CD14-positive monocyte (primary cell): ENCODE results near the gene LRP1B. TPM values are rescaled to one million over a fixed set of nuclear protein-coding genes. Genes with fewer than 3 reads are reported as not detected.

Experiments used
- DNase-seq, 3 donors: peaks; one replicate each; pipeline ENCODE4 v3.0.0-alpha.2; 2011 to 2022
- H2AFZ ChIP-seq: 2 replicates; pipeline ENCODE4 v1.6.0; 2012; ENCODE audit warnings: mild to moderate bottlenecking, low read depth, low read length, inconsistent platforms; ENCODE audit not compliant: insufficient read depth, poor library complexity, severe bottlenecking
- H3K27ac ChIP-seq, 2 donors: 1 replicate in 1 of 2; 2 replicates in 1 of 2; pipeline ENCODE4 v1.5.1; 2012 to 2013; ENCODE audit warnings: low read length in 2 of 2, control low read depth in 1 of 2, inconsistent platforms in 1 of 2, low read depth in 1 of 2, mild to moderate bottlenecking in 1 of 2
- H3K27me3 ChIP-seq, 2 donors: one replicate each; pipeline versions ENCODE4 v1.6.0 to v1.6.1; 2011 to 2013; ENCODE audit warnings: low read length in 2 of 2; ENCODE audit not compliant: control insufficient read depth in 2 of 2, insufficient read depth in 2 of 2
- H3K36me3 ChIP-seq, 2 donors: replicated peaks in 1 of 2; 1 replicate in 1 of 2; 2 replicates in 1 of 2; pipeline versions ENCODE4 v1.5.1 to v1.6.1; 2012 to 2013; ENCODE audit warnings: low read length in 2 of 2, control low read depth in 1 of 2, inconsistent platforms in 1 of 2, mild to moderate bottlenecking in 1 of 2; ENCODE audit not compliant: insufficient read depth in 2 of 2, control insufficient read depth in 1 of 2
- H3K4me1 ChIP-seq, 2 donors: 1 replicate in 1 of 2; 2 replicates in 1 of 2; pipeline versions ENCODE4 v1.5.1 to v1.6.1; 2012 to 2013; ENCODE audit warnings: low read length in 2 of 2, control low read depth in 1 of 2, inconsistent platforms in 1 of 2, mild to moderate bottlenecking in 1 of 2, moderate library complexity in 1 of 2; ENCODE audit not compliant: insufficient read depth in 2 of 2, control insufficient read depth in 1 of 2
- H3K4me2 ChIP-seq: replicated peaks from 2 replicates; pipeline ENCODE3; 2012; ENCODE audit warnings: low read length, moderate library complexity, mild to moderate bottlenecking; ENCODE audit not compliant: poor library complexity, severe bottlenecking; ENCODE audit errors: extremely low read depth
- H3K4me3 ChIP-seq, 3 experiments: fragments of 200-600 bp in 1 of 3; sonication (generic) in 1 of 3; replicated peaks in 1 of 3; 1 replicate in 2 of 3; 2 replicates in 1 of 3; pipeline ENCODE4 v1.5.1; 2011 to 2013; ENCODE audit warnings: low read length in 3 of 3, mild to moderate bottlenecking in 3 of 3, control low read depth in 2 of 3, low read depth in 2 of 3, inconsistent platforms in 1 of 3, moderate library complexity in 1 of 3
- H3K79me2 ChIP-seq: 2 replicates; pipeline ENCODE4 v1.6.0; 2012; ENCODE audit warnings: mild to moderate bottlenecking, control low read depth, inconsistent platforms, low read length, moderate library complexity; ENCODE audit not compliant: insufficient read depth
- H3K9ac ChIP-seq: 2 replicates; pipeline ENCODE4 v1.6.0; 2017; ENCODE audit warnings: low read length, mild to moderate bottlenecking; ENCODE audit not compliant: insufficient read depth, poor library complexity, severe bottlenecking
- H3K9me3 ChIP-seq, 2 donors: replicated peaks in 1 of 2; 1 replicate in 1 of 2; 2 replicates in 1 of 2; pipeline versions ENCODE4 v1.5.1 to v1.6.1; 2012 to 2013; ENCODE audit warnings: low read length in 2 of 2, control low read depth in 1 of 2; ENCODE audit not compliant: control insufficient read depth in 1 of 2, insufficient read depth in 1 of 2
- H4K20me1 ChIP-seq: 2 replicates; pipeline ENCODE4 v1.6.0; 2012; ENCODE audit warnings: mild to moderate bottlenecking, low read length, control low read depth, moderate library complexity; ENCODE audit not compliant: insufficient read depth
- H3K27ac Mint-ChIP-seq, 7 donors: one replicate each; pipeline ENCODE4 v1.8.0; 2020; ENCODE audit warnings: mild to moderate bottlenecking in 7 of 7, mixed read lengths in 7 of 7, moderate library complexity in 6 of 7, inconsistent platforms in 2 of 7
- H3K27me3 Mint-ChIP-seq, 3 donors: one replicate each; pipeline ENCODE4 v1.8.0; 2021 to 2022; ENCODE audit warnings: low read depth in 3 of 3, mild to moderate bottlenecking in 3 of 3, mixed read lengths in 3 of 3, moderate library complexity in 3 of 3, inconsistent platforms in 1 of 3
- H3K36me3 Mint-ChIP-seq, 2 donors: one replicate each; pipeline ENCODE4 v1.8.0; 2020; ENCODE audit warnings: mixed read lengths in 2 of 2, inconsistent platforms in 1 of 2, mild to moderate bottlenecking in 1 of 2
- H3K4me1 Mint-ChIP-seq: one replicate; pipeline ENCODE4 v1.8.0; 2020; ENCODE audit warnings: mild to moderate bottlenecking, mixed read lengths
- H3K4me3 Mint-ChIP-seq, 2 donors: one replicate each; pipeline ENCODE4 v1.8.0; 2020; ENCODE audit warnings: mild to moderate bottlenecking in 2 of 2, mixed read lengths in 2 of 2, moderate library complexity in 1 of 2
- H3K9me3 Mint-ChIP-seq, 7 donors: one replicate each; pipeline ENCODE4 v1.8.0; 2020 to 2022; ENCODE audit warnings: mixed read lengths in 7 of 7, mild to moderate bottlenecking in 6 of 7, moderate library complexity in 6 of 7, inconsistent platforms in 2 of 7
- WGBS: methylation state at CpG from one replicate; pipeline ENCODE4 v1.1.5; 2013; ENCODE audit warnings: missing lambda C conversion rate; ENCODE audit not compliant: insufficient coverage; 5-methylcytosine and 5-hydroxymethylcytosine counted together
- intact Hi-C, 2 donors: fragments of 100-400 bp; cut with micrococcal nuclease; formaldehyde crosslinking; loops; one replicate each; pipeline versions ENCODE4 v1.15.0 to v1.15.1; 2023
- polyA plus RNA-seq, 3 donors: library from polyadenylated mRNA; depleted of rRNA in 1 of 3; unstranded in 2 of 3; stranded (reverse) in 1 of 3; fragments of 300-500 nt in 2 of 3; fragments of >200 nt in 1 of 3; fragmentation: Illumina TruSeq in 2 of 3; gene quantifications; 1 replicate in 2 of 3; 2 replicates in 1 of 3; pipeline ENCODE4 v1.2.3, GENCODE V29; 2012 to 2021
- TF ChIP-seq, protein P1 (sequence below): fragments of 200-600 bp; IDR thresholded peaks from one replicate; pipeline ENCODE4 v1.8.0; 2022; ENCODE audit warnings: antibody characterized with exemption, mild to moderate bottlenecking

Gene LRP1B
- polyA plus RNA-seq, 3 donors, result not detected

- no peak overlapping the region for H3K9ac ChIP-seq
- TF ChIP-seq, protein P1, sequence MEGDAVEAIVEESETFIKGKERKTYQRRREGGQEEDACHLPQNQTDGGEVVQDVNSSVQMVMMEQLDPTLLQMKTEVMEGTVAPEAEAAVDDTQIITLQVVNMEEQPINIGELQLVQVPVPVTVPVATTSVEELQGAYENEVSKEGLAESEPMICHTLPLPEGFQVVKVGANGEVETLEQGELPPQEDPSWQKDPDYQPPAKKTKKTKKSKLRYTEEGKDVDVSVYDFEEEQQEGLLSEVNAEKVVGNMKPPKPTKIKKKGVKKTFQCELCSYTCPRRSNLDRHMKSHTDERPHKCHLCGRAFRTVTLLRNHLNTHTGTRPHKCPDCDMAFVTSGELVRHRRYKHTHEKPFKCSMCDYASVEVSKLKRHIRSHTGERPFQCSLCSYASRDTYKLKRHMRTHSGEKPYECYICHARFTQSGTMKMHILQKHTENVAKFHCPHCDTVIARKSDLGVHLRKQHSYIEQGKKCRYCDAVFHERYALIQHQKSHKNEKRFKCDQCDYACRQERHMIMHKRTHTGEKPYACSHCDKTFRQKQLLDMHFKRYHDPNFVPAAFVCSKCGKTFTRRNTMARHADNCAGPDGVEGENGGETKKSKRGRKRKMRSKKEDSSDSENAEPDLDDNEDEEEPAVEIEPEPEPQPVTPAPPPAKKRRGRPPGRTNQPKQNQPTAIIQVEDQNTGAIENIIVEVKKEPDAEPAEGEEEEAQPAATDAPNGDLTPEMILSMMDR, result no peak
- no peaks in the 10 kb centered on the region for H3K27me3 ChIP-seq
- H3K27ac ChIP-seq, result no peak overlapping the region
- H3K4me1 ChIP-seq, result no peaks in the 10 kb centered on the region
- no peaks in the 10 kb centered on the region for H4K20me1 ChIP-seq
- Mint-ChIP-seq H3K4me1 (no peaks in the 10 kb centered on the region), H3K27ac (no peak overlapping the region), H3K9me3 (peaks cover 0 to 5% (median 0%) of the 10 kb centered on the region in 7 donors), H3K4me3 (no peak overlapping the region), H3K36me3 (no peaks in the 10 kb centered on the region), H3K27me3 (peaks cover 0 to 2% (median 1%) of the 10 kb centered on the region in 3 donors)
- H3K9me3 ChIP-seq, result no peaks in the 10 kb centered on the region
- H3K79me2 ChIP-seq, result no peaks in the 10 kb centered on the region
- H3K36me3 ChIP-seq, result no peaks in the 10 kb centered on the region
- intact Hi-C loops, result no loop called here
- H3K4me3 ChIP-seq, result no peak overlapping the region
- no peak overlapping the region for H3K4me2 ChIP-seq
- H2AFZ ChIP-seq, result no peak overlapping the region
- DNase-seq, result no peak
Observed at GRCh38 chr2:140943867-140944266, 1186.9 kb downstream of the LRP1B start.

- Mint-ChIP-seq H3K4me3 (no peak overlapping the region), H3K36me3 (no peaks in the 10 kb centered on the region), H3K27me3 (peaks cover 0 to 2% (median 1%) of the 10 kb centered on the region in 3 donors), H3K27ac (no peak overlapping the region), H3K9me3 (peaks cover 0 to 5% (median 0%) of the 10 kb centered on the region in 7 donors), H3K4me1 (no peaks in the 10 kb centered on the region)
- Histone ChIP-seq H4K20me1 (no peaks in the 10 kb centered on the region), H3K4me3 (no peak overlapping the region), H3K9ac (no peak overlapping the region), H3K4me2 (no peak overlapping the region), H3K27ac (no peak overlapping the region), H3K79me2 (no peaks in the 10 kb centered on the region), H3K9me3 (no peaks in the 10 kb centered on the region), H2AFZ (no peak overlapping the region), H3K4me1 (no peaks in the 10 kb centered on the region), H3K36me3 (no peaks in the 10 kb centered on the region), H3K27me3 (no peaks in the 10 kb centered on the region)
- TF ChIP-seq, protein P1, result no peak
- WGBS, result 100% methylated on average over 1 of the region's 2 CpGs
- intact Hi-C loops, result no loop called here
- DNase-seq, result no peak
Observed at GRCh38 chr2:140942284-140942683, 1188.5 kb downstream of the LRP1B start.
